SKM-1 (cell line): ENCODE measurements around the gene PRICKLE1.
"Not testable (repeated sequence)": the region's sequence is repeated elsewhere in the genome, so short reads cannot be mapped to it uniquely, and the experiment has no call there.

Source experiments
- DNase-seq: peaks from one replicate; lab custom pipeline; 2025; ENCODE audit not compliant: unreplicated experiment; lab: John Stamatoyannopoulos, UW

PRICKLE1 gene

DNA sequence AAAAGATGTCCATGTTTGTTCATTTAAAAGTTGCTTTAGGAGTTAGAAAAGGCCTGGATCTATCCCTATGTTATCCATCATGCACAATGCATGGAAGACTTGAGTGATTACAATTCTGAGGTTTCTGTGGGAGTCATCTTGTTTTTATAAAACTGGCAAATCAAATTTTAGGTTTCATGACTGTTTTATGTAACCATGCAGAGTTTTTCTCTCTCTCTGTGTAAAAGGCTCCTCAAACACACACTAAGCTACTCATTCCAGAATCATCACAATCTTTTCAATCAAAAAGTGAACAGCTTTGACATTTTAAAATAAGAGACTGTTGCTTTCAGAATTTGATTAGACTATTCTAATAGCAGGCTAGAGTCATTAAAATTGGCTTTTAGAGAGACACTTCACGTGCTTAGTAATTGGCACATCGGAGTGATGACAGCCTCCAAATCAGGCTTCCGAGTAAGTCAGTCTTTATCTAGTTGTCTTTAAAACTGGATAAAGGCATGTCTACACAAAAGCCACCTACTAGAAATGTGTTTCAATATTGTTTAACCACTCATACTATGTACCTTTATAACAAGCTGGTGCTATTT, 31.9 kb downstream of the PRICKLE1 start:
- no peak for DNase-seq

DNA sequence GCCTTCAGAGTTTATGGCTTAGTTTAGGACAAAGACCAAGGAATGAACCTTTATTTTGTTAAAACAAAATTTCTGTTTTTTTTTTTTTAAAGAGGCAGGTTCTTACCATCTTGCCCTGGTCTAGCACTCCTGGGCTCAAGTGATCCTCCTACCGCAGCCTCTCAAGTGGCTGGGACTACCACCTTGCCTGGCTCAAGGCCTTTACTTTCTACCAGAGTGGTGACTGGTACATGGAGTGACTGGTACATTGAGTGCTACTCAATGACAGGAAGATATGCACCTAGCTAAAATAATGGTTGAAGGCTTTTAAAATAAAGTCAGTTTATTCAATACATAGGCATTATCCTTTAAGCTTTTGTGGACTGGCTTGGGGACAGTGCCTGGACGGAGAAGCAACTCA, 32.6 kb downstream of the PRICKLE1 start:
- DNase-seq = no peak

DNA sequence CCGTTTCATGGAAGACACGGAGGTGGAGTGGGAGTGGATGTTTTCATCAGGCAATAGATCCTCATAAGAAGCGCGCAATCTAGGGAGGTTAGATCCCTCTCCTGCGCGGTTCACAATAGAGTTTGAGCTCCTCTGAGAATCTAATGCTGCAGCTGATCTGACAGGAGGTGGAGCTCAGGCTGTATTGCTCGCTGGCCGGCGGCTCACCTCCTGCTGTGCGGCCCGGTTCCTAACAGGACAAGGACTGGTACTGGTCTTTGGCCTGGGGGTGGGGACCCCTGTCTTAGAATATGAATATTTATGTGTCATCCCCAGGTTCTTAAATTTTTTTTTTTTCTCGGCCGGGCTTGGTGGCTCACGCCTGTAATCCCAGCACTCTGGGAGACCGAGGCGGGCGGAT, 36.7 kb downstream of the PRICKLE1 start:
- no peak for DNase-seq

DNA sequence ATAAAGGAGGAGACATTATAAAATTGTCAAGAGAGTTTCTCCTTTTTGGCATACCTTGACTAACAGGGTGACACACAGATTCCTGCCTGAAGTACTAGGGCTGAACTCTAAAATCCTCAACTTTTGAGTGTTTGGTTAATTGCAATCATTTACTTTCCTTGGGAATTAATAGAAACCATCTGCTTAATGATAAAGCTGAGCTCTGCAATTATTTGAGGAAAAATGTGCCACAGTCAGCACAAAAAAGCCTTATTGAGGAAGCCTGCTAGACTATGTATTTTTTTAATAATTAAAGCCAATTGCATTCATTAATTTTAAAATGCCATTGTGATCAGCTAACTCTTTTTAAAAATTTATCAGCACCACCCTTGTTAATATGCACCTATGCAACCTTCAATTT, 38.7 kb downstream of the PRICKLE1 start:
- DNase-seq = no peak

DNA sequence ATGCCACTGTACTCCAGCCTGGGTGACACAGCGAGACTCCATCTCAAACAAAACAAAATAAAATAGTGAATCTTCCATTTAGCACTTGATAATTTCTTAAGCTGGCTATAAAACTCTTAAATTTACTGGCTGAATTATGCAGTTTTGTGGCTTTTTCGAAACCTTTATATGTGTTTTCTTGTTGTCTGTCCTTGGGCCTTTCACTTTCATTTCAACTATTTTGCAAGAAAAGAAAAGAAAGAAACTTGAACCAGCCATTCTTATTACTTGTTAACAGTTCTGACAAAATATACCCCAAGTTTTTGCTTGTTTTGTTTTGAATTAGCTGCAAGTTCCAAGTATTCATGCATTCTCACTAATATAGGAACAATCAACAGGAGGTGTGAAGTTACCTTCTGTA, 42.8 kb downstream of the PRICKLE1 start:
- DNase-seq = no peak

DNA sequence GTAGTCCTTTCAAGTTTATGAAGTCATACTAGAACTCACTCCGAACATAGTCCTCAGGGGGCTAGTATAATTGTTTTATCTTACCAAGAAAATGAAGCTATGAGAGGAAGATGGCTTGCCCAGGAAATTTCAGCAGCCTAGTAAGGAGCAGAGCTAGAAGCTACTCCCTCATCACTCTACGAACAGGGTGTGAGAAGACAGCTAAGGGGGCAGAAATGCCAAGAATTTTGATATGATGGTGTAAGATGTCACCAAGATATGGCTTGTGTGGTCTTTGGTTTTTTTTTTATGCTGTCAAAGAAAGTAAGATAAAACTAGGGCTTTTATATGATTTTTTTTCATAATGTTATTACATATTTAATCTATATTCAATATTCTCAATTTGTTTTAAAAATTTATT, 47.6 kb downstream of the PRICKLE1 start:
- no peak for DNase-seq

DNA sequence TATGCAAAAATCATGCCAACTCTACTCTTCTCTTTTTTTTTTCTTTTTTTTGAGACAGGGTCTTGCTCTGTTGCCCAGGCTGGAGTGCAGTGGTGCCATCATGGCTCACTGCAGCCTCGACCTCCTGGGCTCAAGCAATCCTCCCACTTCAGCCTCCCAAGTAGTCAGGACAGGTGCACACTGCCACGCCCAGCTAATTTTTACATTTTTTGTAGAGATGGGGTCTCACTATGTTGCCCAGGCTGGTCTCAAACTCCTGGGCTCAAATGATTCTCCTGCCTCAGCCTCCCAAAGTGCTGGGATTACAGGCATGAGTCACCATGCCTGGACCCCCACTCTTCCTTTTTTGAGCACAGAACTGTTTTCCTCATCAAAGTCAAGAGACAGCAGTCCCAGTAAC, 48.2 kb downstream of the PRICKLE1 start:
- DNase-seq = not testable (repeated sequence)

DNA sequence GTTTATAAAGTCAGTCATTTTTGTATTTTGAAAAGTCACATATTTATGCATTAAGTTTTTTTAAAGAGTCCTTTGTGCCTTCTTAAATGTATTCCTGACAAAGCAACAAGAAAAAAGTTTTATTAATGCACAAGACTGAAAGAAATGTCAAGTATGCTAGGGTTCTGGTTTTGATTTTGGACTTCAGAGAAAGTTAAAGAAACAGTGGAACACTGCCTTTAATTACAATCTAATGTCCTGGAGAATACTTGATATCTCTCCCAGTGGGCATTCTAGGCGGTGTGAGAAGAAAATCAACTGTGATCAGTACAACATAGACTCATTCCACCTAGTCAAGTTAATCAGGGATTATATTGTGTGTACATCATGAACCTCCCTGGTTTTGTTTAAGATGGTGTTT, 49.9 kb downstream of the PRICKLE1 start:
- no peak for DNase-seq

DNA sequence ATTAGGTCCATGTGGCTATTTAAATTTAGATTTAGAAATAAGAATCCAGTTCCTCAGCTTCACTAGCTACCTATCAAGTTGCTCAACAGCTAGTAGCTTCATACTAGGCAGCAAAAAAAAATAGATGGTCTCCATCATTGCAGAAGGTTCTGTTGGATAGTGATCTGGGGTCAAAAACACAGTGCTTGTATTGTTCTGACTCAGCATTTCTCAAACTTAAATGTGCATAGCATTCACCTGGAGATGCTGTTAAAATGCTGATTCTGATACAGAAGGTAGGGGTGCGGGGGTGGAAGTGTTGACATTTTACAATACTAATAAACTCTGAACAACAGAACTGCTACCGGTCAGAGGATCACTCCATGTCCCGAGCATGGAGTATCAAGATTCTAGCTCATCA, 51.3 kb downstream of the PRICKLE1 start:
- DNase-seq = no peak

DNA sequence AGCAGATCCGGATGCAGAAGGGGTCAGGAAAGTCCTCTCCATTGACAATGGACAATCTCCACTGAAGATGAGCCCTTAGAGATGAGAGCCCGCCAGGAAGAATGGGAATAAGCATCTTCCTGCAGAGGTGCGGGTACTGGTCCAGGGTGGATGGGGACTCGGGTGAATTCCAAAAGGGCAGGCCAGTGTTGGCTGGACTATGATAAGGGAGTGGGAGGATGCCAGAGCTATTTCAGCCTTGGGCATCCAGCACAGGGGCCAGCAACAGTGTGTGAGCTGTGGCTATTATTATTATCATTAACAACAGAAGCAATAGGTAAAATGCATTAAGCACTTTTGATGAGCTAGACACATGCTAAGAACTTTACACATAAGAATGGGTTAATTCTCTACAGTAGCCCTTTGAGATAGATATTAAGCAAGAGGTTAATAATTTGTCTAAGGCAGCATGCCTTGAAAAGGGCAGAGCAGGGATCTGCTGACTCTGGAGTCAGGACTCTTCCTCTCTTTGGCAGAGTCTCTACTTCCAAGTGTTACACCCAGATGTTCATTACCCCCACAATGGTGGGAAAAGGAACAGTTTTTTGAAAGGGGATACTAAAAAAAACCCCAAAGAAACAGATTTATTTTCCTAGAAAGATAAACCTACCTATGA, 55.2 kb downstream of the PRICKLE1 start:
- no peak for DNase-seq

DNA sequence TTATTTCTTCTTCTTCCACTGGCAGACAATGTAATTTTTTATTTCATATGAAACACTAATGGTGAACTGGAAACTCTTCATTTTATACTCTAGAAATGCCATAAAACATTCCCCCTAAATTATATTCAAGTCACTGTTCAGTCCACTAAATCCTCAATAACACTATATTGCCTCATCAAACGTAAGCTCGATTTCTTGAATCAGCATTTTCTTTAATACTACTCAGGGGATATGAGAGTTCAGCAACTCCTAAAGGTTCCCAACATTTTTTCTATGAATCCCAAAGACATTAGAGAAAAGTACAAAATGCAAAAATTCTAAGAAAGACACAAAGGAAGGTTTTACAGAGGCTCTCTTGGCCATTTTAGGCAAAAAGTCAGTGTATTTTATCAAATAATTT, 59.3 kb downstream of the PRICKLE1 start:
- no peak for DNase-seq

DNA sequence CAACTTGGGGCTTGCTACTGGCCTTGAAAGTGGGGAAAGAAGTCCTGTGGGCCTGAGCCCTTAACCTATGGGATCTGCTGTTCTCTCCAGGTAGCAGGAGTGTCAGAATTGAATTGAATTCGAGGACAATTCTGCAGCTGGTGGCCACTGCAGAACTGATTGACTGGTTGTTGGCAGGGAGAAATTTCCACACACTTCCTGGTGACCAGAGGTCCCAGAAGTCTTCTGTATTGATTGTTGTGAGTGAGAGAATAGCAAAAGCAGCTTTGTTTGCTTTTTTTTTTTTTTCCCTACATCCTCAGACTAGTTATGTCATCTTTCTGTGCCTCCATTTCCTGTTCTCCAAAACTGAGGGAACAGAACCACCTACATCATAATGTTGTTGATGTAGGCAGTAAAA, 64.1 kb downstream of the PRICKLE1 start:
- DNase-seq = no peak

DNA sequence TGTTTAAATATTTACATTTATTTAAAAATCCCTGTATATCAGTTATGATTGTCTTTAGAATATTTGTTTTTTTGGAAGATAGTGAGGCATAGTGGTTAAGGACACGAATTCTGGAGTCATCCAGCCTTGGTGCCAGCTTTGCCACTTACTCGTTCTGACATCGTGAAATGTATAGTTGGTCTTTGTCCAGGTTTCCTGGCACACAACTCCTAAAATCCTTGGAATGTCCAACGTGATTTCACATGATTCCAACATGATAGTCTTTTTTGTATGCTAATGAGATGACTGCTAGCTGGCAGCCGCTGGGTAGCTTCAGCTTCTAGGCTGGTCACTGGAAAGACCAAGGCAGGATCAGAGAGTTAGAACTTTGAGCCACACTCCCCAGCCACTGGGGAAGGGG, 64.8 kb downstream of the PRICKLE1 start:
- no peak for DNase-seq

DNA sequence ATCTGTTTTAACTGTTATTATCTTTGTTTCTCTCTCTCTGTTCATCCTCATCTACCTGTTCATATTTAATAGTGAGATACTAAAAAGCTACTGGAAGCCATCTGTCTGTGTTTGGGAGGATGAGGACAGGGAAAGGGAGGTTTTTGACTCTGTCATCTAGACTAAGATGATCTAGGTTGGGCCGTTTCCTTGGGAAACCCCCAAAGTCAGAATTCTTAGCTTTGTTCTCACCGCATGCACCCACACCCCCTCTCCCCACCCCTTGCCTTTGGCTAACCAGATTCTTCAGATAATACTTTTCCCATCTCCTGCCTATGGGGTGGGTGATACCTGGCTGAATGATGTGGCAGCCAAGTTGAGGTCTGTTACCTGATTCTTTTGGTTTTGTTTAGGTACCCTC, 73.0 kb downstream of the PRICKLE1 start:
- DNase-seq = no peak

DNA sequence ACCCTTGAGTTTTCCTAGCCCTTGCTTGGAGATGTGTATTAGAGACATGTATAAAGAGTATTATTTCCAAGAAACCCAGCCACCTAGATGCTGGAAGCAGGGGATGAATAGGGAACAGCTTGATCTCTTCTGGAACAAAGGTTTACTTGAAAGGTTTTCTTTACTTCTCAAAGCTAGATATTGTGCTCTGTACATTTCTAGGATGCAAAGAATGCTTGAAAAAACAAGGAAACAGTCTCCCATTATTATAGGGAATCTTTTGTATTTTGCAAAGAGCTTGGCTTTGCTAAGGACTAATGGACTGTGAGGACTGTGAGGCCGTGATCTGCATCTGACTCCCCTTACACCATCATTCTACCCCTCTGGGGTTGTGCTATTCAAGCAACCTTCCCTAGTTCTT, 77.9 kb downstream of the PRICKLE1 start:
- DNase-seq = no peak

DNA sequence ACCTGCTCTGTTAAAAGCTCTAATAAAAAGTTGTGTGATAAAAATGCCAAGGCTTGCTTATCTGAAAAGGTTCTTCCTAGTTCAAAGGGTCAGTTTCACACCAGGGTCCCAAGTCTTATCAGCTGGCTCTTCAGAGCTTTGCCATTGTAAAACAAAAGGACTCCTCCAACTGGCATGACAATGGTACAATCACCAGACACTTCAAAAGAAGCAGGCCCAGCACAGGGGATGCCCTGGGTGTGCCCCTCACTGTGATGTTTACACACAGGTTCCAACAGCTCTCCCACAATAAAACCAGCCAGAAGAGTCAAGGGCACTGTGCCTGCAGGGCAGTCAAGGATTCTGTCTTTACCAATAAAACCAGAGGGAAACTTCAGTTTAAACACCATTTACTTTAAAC, 78.7 kb downstream of the PRICKLE1 start:
- DNase-seq = no peak

DNA sequence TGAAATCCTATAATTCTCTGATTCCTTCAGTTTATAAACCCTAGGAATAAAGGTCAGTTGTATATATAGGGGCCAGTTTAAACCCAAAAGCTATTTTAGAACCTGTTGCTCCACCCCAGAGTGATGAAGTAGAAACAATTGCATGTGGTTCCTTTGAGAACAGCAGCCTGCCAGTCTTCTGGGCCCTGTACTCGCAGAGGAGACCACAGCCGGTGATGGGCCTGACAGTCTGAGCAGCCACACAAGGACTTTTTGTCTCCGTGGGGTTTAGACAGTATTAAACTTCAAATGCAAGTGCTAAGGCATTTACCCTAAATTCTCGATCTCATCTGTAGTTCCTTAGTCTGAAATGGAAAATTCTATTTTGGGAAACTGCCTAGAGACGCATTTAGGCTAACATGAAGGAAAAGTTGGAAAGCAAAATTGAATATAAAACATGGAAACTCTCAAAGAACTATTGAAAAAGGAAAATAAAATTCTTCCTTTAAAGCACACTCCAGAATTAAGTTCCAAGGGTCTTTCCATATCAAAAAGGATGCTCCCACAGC, 80.6 kb downstream of the PRICKLE1 start:
- no peak for DNase-seq

DNA sequence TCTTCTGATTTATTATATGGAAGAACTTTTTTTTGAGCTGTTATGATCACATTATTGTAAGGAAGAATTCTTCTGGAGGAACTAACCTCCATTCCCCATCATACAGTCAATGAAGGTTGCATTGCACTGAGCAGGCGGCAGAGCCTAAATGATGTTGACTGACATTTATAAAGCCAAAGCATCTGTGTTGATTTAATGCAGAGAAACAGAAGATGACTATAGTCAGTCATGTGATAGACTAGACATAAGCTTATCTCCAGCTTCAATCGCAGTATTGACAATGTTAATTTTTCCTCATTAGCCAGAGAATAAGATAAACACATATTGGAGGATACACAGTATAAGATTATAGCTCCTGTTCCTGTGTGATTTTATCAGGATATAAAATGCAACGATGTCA, 82.0 kb downstream of the PRICKLE1 start:
- DNase-seq = no peak

DNA sequence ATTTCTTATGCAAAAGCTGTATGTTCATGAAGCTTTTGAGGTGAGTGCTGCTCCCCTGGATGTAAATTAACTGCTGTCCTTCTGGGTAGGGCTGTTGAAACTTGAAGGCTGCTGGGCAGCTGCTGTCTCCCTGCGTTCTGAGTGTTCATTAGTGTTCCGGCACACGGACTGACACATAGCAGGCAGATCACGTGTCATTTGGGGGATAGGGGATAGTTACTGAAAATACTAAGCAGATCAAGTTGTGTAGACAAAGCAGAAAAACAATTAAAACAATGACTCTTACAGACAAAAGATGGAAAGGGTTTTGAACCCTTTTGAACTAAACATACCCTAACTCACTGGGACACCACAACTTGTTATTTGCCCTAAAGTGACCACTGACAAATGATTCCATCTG, 82.5 kb downstream of the PRICKLE1 start:
- no peak for DNase-seq

DNA sequence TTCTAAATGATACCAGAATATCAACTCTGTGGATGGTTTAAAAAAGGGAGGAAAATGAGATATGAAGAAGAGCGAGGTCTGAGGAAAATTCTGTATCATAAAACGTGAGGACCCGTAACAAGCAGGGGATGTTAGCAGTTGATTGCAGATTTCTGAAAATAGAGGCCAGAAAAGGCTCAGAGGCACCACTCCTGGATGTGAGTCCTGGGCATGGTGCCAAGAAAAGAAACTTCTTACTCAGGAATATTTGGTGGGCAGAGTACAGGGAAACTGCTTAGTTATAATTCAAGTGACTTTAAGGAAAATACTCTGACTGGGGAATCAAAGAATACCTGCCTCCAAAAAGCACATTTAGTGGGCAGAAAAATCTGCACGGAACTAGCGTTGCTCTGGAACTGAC, 85.5 kb downstream of the PRICKLE1 start:
- no peak for DNase-seq

DNA sequence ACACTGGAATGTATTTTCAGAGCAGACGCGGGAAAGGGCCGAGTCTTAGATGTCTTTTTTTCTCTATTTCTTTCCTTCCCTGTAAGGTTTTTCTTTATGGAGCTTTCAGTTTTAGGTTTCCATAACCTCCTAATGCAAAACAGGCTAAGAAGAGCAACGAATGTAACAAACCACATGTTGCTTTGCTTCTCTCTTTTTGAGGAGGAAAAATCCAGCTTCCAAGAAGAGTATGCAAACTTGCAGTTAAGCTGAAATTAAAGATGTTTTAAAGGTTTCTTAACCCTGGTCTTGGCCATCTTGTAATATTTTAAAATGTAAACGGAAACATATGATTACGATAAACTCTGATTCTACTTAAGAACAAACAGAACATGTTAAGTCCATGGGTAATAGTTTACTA, 86.9 kb downstream of the PRICKLE1 start:
- no peak for DNase-seq

DNA sequence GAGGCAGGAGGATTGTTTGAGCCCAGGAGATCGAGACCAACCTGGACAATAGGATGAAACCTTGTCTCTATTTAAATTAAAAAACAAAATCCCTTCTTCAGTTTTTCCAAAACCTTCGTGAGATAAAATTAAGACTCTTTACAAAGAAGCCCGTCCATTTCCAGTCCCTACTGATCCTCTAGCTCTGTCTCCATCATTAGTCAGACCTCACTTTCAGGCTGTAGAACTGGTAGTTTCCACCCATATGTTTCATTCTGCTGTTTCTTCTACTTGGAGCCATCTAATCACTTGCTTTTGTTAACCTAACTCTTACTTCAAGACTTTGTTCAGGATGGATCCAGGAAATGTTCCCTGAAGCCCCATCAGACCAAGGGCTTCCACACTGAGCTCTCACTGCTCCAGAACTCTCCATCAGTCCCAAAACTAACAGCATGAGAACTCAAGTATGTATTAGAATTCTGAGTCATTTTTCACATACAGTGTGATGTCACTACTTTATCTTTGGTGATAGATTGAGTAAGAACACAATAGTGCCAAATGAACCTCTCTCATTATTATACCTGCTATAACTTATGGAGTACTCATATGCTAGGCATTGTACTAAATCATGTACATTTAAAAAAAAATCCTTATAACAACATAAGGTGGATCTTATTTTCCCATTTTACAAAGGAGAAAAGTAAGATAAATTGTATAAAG, 90.8 kb downstream of the PRICKLE1 start:
- DNase-seq = no peak
